Hepatocyte (in vitro differentiated cells): ENCODE data around the gene BHMT2. TPM values are rescaled to one million over a fixed set of nuclear protein-coding genes. Genes with fewer than 3 reads are reported as not detected.
A peak's percentile ranks its signal among the peaks of the same experiment; 100 is the strongest.

ENCODE experiments used
- DNase-seq: peaks from one replicate; pipeline ENCODE4 v3.0.0-alpha.2; 2016; ENCODE audit warnings: low spot score
- H2AFZ ChIP-seq: fragments of 200-600 bp; sonication (generic); 2 replicates; pipeline ENCODE4 v1.6.0; 2016; ENCODE audit warnings: antibody characterized with exemption, mild to moderate bottlenecking
- H3K27ac ChIP-seq: fragments of 200-600 bp; sonication (generic); 2 replicates; pipeline ENCODE4 v1.5.1; 2016; ENCODE audit warnings: mild to moderate bottlenecking
- H3K27me3 ChIP-seq: fragments of 200-600 bp; sonication (generic); 2 replicates; pipeline ENCODE4 v1.6.1; 2016
- H3K36me3 ChIP-seq: fragments of 200-600 bp; sonication (generic); replicated peaks from 2 replicates; pipeline ENCODE4 v1.5.1; 2016; ENCODE audit warnings: low read depth; ENCODE audit not compliant: insufficient read depth
- H3K4me1 ChIP-seq: fragments of 200-600 bp; sonication (generic); 2 replicates; pipeline ENCODE4 v1.5.1; 2016; ENCODE audit warnings: mild to moderate bottlenecking, moderate library complexity; ENCODE audit not compliant: insufficient read depth
- H3K4me2 ChIP-seq: fragments of 200-600 bp; sonication (generic); 2 replicates; pipeline ENCODE4 v1.6.0; 2016
- H3K4me3 ChIP-seq: fragments of 200-600 bp; sonication (generic); 2 replicates; pipeline ENCODE4 v1.5.1; 2016; ENCODE audit warnings: mild to moderate bottlenecking
- H3K79me2 ChIP-seq: fragments of 200-600 bp; sonication (generic); 2 replicates; pipeline ENCODE4 v1.6.0; 2017; ENCODE audit warnings: mild to moderate bottlenecking
- H3K9me2 ChIP-seq: fragments of 200-600 bp; sonication (generic); replicated peaks from 2 replicates; pipeline ENCODE4 v1.6.0; 2017; ENCODE audit warnings: mild to moderate bottlenecking; ENCODE audit not compliant: insufficient read depth
- H3K9me3 ChIP-seq: fragments of 200-600 bp; sonication (generic); 2 replicates; pipeline ENCODE4 v1.5.1; 2016; ENCODE audit warnings: low read depth, mild to moderate bottlenecking
- H4K20me1 ChIP-seq: fragments of 200-600 bp; sonication (generic); 2 replicates; pipeline ENCODE4 v1.6.0; 2016; ENCODE audit warnings: mild to moderate bottlenecking; ENCODE audit not compliant: insufficient read depth, poor library complexity, severe bottlenecking
- EZH2 ChIP-seq: fragments of 200-600 bp; sonication (generic); IDR thresholded peaks from 2 replicates; pipeline ENCODE4 v1.6.1; 2016; ENCODE audit warnings: antibody characterized with exemption, mild to moderate bottlenecking, borderline replicate concordance
- EZH2phosphoT487 ChIP-seq: fragments of 200-600 bp; sonication (generic); IDR thresholded peaks from one replicate; pipeline ENCODE4 v1.6.1; 2018; ENCODE audit warnings: antibody characterized with exemption, mild to moderate bottlenecking, low read depth, moderate library complexity; ENCODE audit not compliant: unreplicated experiment, severe bottlenecking
- WGBS: methylation state at CpG from one replicate; pipeline ENCODE4 v1.1.6; 2016; ENCODE audit warnings: low lambda C conversion rate; ENCODE audit errors: missing lambda C conversion rate; 5-methylcytosine and 5-hydroxymethylcytosine counted together
- polyA plus RNA-seq: library from polyadenylated mRNA; unstranded; fragments of >200 nt; fragmentation: Nextera tagmentation; extraction: Ambion mirVana; gene quantifications from 2 replicates; pipeline ENCODE4 v1.2.1, GENCODE V29; 2016
- total RNA-seq: library from RNA; depleted of rRNA; stranded (reverse); fragments of >200 nt; gene quantifications from 2 replicates; pipeline ENCODE4 v1.2.3, GENCODE V29; 2014
- TF ChIP-seq, protein P1 (sequence below): fragments of 200-600 bp; sonication (generic); IDR thresholded peaks from 2 replicates; pipeline ENCODE4 v1.5.1; 2016; ENCODE audit warnings: antibody characterized with exemption, mild to moderate bottlenecking; ENCODE audit not compliant: poor library complexity

Gene BHMT2
- total and polyA plus RNA-seq, 2 experiments from 2014 or later: not detected

DNA sequence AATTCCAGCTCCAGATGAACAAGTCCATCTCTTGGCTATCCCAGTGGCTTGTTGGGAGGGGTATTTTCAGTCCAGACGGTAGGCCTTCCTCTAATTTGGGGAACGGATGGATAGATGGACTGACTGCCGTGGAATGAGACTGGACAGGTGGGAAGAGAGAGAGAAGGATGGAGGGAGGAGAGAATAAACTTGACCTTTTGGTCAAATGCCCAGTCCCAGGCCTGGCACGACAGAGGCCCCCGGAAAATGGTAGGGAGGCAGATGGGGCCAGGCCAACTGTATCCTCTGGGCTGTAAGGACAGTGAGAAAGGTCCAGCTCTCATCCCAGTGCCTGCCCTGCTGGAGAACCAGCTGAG is 43.1 kb downstream of the BHMT2 start:
- H2AFZ ChIP-seq: no peak overlapping the region

GRCh38 chr5:79119486-79119885 is 49.9 kb downstream of the BHMT2 start:
- no peak overlapping the region for H3K4me2 ChIP-seq
- no peaks in the 10 kb centered on the region for H3K9me2 ChIP-seq
- H3K27me3 ChIP-seq: peaks cover 11% of the 10 kb centered on the region
- H3K36me3 ChIP-seq: no peaks in the 10 kb centered on the region
- no peak overlapping the region for H3K27ac ChIP-seq
- no peak overlapping the region for H2AFZ ChIP-seq
- H3K79me2 ChIP-seq: no peaks in the 10 kb centered on the region
- no peaks in the 10 kb centered on the region for H3K4me1 ChIP-seq
- WGBS: 92% methylated on average over 4 of the region's 4 CpGs
- TF ChIP-seq EZH2phosphoT487 (no peak), EZH2 (no peak)
- TF ChIP-seq, protein P1, sequence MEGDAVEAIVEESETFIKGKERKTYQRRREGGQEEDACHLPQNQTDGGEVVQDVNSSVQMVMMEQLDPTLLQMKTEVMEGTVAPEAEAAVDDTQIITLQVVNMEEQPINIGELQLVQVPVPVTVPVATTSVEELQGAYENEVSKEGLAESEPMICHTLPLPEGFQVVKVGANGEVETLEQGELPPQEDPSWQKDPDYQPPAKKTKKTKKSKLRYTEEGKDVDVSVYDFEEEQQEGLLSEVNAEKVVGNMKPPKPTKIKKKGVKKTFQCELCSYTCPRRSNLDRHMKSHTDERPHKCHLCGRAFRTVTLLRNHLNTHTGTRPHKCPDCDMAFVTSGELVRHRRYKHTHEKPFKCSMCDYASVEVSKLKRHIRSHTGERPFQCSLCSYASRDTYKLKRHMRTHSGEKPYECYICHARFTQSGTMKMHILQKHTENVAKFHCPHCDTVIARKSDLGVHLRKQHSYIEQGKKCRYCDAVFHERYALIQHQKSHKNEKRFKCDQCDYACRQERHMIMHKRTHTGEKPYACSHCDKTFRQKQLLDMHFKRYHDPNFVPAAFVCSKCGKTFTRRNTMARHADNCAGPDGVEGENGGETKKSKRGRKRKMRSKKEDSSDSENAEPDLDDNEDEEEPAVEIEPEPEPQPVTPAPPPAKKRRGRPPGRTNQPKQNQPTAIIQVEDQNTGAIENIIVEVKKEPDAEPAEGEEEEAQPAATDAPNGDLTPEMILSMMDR: no peak
- no peaks in the 10 kb centered on the region for H3K9me3 ChIP-seq
- no peak overlapping the region for H3K4me3 ChIP-seq
- H4K20me1 ChIP-seq: no peaks in the 10 kb centered on the region
- DNase-seq: no peak

More for the DNA sequence above, 43.1 kb downstream of the BHMT2 start:
- Histone ChIP-seq H3K4me1 (peaks cover 11% of the 10 kb centered on the region), H3K27ac (no peak overlapping the region), H3K9me2 (no peaks in the 10 kb centered on the region), H4K20me1 (no peaks in the 10 kb centered on the region), H3K27me3 (peaks cover 62% of the 10 kb centered on the region), H3K9me3 (no peaks in the 10 kb centered on the region), H3K4me2 (peak overlapping the region; percentile 77), H3K4me3 (no peak overlapping the region), H3K79me2 (no peaks in the 10 kb centered on the region), H3K36me3 (no peaks in the 10 kb centered on the region)
- DNase-seq: no peak
- WGBS: 78% methylated on average over 5 of the region's 5 CpGs
- peak; percentile 13 for TF ChIP-seq EZH2
- TF ChIP-seq, protein P1: no peak

- no peak overlapping the region for H2AFZ ChIP-seq
- H3K4me2 ChIP-seq: no peak overlapping the region
- no peak overlapping the region for H3K4me3 ChIP-seq
- DNase-seq: no peak
- H3K9me3 ChIP-seq: no peaks in the 10 kb centered on the region
- no peaks in the 10 kb centered on the region for H3K79me2 ChIP-seq
- no peaks in the 10 kb centered on the region for H3K9me2 ChIP-seq
- H4K20me1 ChIP-seq: no peaks in the 10 kb centered on the region
- H3K36me3 ChIP-seq: no peaks in the 10 kb centered on the region
- H3K27me3 ChIP-seq: peaks cover 5% of the 10 kb centered on the region
- TF ChIP-seq, protein P1: no peak
- TF ChIP-seq EZH2 (no peak), EZH2phosphoT487 (no peak)
- H3K27ac ChIP-seq: no peak overlapping the region
- WGBS: 90% methylated on average over 4 of the region's 4 CpGs
- no peaks in the 10 kb centered on the region for H3K4me1 ChIP-seq
Measured at GRCh38 chr5:79120221-79120620, 50.7 kb downstream of the BHMT2 start.

GRCh38 chr5:79122973-79123372 is 53.4 kb downstream of the BHMT2 start:
- H4K20me1 ChIP-seq: no peaks in the 10 kb centered on the region
- no peaks in the 10 kb centered on the region for H3K27me3 ChIP-seq
- H3K4me2 ChIP-seq: no peak overlapping the region
- DNase-seq: no peak
- H3K36me3 ChIP-seq: no peaks in the 10 kb centered on the region
- no peaks in the 10 kb centered on the region for H3K9me3 ChIP-seq
- no peaks in the 10 kb centered on the region for H3K9me2 ChIP-seq
- TF ChIP-seq EZH2phosphoT487 (no peak), EZH2 (no peak)
- TF ChIP-seq, protein P1: no peak
- no peak overlapping the region for H2AFZ ChIP-seq
- H3K4me1 ChIP-seq: no peaks in the 10 kb centered on the region
- no peak overlapping the region for H3K4me3 ChIP-seq
- H3K79me2 ChIP-seq: no peaks in the 10 kb centered on the region
- no peak overlapping the region for H3K27ac ChIP-seq
